GM18517 (cell line): ENCODE results near the gene C3orf18.

Source experiments
- ATAC-seq: cut with Tn5 transposase; IDR thresholded peaks from one replicate; pipeline ENCODE4 v1.9.1; 2021; ENCODE audit warnings: mild to moderate bottlenecking, moderate library complexity; ENCODE audit not compliant: unreplicated experiment

C3orf18 gene

GRCh38 chr3:50581459-50581842 lies 13.9 kb upstream of the C3orf18 start:
- no peak for ATAC-seq

- ATAC-seq, result no peak
Observed at GRCh38 chr3:50580683-50581458, 13.3 kb upstream of the C3orf18 start.

GRCh38 chr3:50577348-50577747 lies 9.8 kb upstream of the C3orf18 start:
- no peak for ATAC-seq

GRCh38 chr3:50575372-50575771 lies 7.8 kb upstream of the C3orf18 start:
- no peak for ATAC-seq

GRCh38 chr3:50574444-50574831 lies 6.9 kb upstream of the C3orf18 start:
- no peak for ATAC-seq

GRCh38 chr3:50573566-50574443 lies 6.3 kb upstream of the C3orf18 start:
- no peak for ATAC-seq

- no peak for ATAC-seq
Observed at GRCh38 chr3:50572801-50573371, 5.3 kb upstream of the C3orf18 start.

GRCh38 chr3:50572158-50572557 lies 4.6 kb upstream of the C3orf18 start:
- no peak for ATAC-seq

- ATAC-seq, result no peak
Observed at GRCh38 chr3:50571486-50571885, 3.9 kb upstream of the C3orf18 start.

GRCh38 chr3:50570508-50571279 lies 3.1 kb upstream of the C3orf18 start:
- ATAC-seq, result no peak

- peak; percentile 59 for ATAC-seq
Observed at GRCh38 chr3:50568947-50569749, 1.6 kb upstream of the C3orf18 start, which contains the start of gene HEMK1. Gene HEMK1, plus strand, starts transcription at chr3:50569522. Its CDS starts 1,583 bp downstream, at chr3:50571105.

GRCh38 chr3:50567011-50567385 lies 549 bp downstream of the C3orf18 start:
- ATAC-seq, result no peak

GRCh38 chr3:50564321-50564720 lies 3.2 kb downstream of the C3orf18 start:
- ATAC-seq, result no peak

GRCh38 chr3:50563867-50564266 lies 3.7 kb downstream of the C3orf18 start:
- ATAC-seq, result no peak

- no peak for ATAC-seq
Observed at GRCh38 chr3:50562861-50563260, 4.7 kb downstream of the C3orf18 start.

GRCh38 chr3:50559702-50560101 lies 7.8 kb downstream of the C3orf18 start:
- ATAC-seq, result no peak

GRCh38 chr3:50557915-50558314 lies 9.6 kb downstream of the C3orf18 start:
- ATAC-seq, result no peak

- no peak for ATAC-seq
Observed at GRCh38 chr3:50557106-50557505, 10.4 kb downstream of the C3orf18 start.

GRCh38 chr3:50554553-50554952 lies 13.0 kb downstream of the C3orf18 start:
- ATAC-seq, result no peak

GRCh38 chr3:50552598-50552997 lies 14.9 kb downstream of the C3orf18 start:
- ATAC-seq, result no peak
